Stimulated activated CD8-positive, alpha-beta memory T cell treated with anti-CD3 and anti-CD28 coated beads, Interleukin-15, amount 100 ng/mL, for 4 hours (primary cell): Measurements from ENCODE around the gene LAD1.

Experiments used
- DNase-seq, 2 donors: peaks; one replicate each; pipeline ENCODE4 v3.0.0-alpha.2; 2020; ENCODE audit warnings: low read depth in 2 of 2

Gene LAD1

GRCh38 chr1:201348211-201348566 is 50.9 kb downstream of the LAD1 start:
- no peak for DNase-seq

- DNase-seq = no peak
Measured at GRCh38 chr1:201347498-201348210, 51.5 kb downstream of the LAD1 start.

DNA sequence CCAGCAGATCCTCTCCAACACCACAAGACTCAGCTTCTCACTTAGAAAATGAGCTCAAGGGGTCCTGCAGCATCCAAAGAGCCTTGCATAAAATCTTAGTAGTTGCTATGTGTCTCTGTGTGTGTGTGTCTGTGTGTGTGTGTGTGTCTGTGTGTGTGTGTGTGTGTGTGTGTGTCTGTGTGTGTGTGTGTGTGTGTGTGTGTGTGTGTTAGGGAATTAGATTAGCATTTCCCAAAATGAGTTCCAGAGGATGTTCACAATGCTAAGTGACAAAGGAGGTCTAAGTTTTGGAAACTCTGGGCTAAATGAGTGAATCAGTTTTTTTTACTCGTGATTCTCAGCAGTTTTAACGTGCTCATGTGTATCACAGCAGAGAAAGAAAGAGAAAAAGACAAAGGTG is 52.1 kb downstream of the LAD1 start:
- DNase-seq = no peak

DNA sequence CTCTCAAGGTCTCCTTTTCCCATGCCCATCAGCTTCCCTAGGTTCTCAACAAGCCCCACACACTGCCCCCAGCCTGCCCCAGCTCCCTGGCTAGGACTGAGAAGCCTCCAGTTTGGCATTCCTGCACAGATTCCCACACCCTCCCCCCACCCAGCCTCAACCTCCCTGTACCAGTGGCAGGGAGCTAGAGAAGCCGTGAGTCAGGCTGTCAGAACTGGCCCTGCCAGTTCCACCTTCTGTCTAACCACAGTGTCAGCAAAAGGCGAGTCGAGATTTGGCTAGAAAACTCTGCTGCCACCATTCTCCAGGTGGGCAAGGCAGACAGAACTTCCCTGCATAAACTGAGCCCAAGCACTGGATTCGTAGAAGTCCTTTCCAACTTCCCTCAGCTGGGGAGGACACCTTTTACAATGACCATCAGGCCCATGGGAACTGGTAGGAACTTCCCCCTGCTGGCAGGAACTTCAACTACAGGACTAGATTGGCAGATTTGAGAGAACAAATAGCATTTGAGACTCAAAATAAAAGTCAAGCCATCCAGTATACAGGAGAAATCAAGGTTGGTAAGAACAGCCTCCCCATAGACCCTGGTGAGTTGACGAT is 52.7 kb downstream of the LAD1 start:
- no peak for DNase-seq

GRCh38 chr1:201345081-201345355 is 54.1 kb downstream of the LAD1 start:
- no peak for DNase-seq

DNA sequence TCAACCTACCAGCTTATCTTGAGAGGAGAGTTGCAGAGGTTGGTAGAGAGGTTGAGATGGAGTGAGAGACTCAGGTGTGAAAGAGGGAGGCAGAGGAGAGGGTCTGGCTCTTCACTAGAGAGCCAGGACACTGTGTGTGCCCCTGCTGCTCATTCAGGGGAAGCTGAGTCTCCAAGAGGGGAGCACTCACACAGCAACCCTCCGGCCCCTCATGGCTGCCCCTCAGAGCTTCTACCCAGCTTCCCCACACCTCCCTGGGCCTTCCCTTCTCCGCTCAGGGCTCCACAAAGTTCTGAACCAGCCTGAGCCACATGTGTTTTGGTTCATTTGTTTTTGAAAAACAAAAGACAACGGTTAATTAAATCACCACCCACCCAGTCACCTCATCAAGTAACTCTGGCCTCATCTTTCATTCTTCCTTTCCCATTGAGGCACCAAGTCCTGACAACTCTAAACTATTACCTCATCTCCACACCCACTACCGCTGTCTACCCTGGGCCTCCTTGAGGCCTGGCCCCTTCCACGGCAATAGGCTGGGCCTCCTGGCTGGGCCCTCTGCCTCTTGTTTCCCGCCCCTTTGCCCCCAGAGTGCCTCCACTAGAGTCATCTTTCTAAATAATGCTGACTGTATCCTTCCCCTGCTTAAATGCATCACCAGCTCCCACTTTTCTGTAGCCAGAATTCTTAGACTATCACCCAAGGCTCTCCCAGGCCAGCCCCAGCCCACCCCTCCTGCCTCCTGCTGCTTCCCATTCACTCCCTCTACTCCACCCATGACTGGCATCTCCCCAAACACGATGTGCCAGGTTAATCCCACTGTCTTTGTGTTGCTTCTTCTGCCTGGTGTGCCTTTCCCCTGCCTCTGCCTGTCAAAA is 54.7 kb downstream of the LAD1 start:
- DNase-seq = no peak

- no peak for DNase-seq
Measured at GRCh38 chr1:201341377-201341776, 57.7 kb downstream of the LAD1 start.

DNA sequence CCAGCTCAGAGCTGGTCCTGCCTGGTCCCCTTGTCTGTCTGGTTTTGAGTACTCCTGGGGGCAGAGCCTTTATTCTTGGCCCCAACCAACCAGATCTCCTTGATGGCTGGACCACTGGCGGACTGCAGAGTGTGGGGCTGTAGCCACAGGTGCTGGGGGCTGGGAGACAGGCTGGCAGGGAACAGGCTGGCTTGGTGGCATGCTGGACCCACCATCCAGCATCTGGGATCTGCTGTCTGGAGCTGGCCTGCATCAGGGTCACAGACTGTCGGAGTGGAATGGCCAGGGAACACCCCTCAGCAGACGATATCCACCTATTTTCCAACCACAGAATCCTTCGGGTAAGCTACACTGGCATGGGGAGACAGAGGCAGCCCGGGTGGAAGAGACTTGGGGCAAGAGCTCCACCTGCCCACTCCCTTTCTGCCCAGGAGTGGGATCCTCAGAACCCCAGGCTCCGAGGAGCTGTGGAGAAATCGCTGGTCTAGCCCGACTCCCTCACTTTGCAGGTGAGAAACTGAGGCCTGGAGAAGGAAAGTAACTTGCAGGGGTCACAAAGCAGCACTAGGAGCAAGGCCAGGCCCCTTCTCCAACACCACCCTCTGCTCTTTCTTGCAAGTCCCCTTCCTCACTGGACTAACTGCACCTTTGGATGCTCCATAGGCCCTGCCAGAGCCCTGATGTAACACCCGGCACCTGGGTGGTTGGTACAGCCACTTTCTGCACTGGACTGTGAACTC is 62.2 kb downstream of the LAD1 start:
- no peak for DNase-seq

DNA sequence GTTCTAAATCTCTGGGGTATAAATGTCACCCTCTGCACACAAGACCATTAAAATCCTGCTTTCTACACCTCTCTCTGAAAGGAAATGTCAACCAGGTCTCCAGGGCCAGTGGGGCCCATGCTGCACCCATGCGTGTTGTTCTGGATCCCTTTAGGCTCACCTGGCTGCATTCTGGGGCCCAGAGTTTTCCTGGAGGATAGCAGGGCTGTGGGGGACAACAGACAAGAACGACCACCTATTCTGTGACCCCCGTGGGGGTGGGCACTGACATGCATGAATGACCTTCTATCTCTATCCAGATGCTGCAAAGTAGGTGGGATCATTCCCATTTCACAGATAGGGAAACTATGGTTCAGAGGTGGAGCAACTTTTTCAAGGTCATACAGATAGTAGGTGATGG is 63.2 kb downstream of the LAD1 start:
- no peak for DNase-seq

DNA sequence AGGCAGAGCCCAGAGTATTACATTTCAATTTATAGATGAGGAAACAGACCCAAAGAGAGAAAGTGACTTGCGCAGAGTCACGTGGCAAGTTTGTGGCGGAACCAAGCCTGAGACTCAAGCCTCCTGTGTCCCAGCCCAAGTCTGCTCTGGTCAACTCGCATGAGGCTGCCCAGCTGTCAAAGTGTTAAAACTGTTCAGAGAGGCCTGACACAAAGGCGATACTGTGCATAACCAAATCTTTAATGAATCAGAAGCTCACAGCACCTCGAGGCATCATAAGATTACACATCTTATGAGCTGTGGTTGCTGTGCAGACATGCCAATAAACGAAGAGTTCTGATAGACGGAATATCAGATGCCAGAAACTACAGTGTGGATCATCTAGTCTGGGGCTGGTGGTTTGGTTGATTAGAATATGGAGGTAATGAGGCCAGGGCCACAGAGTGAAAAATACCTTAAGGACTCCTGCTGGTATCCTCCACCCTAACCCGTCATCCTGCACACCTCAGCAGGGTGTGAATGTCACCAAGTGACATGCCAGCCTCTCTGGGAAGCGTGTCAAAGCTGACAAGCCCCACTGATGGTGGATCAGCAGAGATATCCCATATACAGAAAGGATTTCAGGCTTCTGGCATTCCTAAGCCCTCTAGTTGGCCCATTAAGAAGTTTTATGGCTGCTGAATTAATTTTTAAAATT is 63.8 kb downstream of the LAD1 start:
- no peak for DNase-seq

DNA sequence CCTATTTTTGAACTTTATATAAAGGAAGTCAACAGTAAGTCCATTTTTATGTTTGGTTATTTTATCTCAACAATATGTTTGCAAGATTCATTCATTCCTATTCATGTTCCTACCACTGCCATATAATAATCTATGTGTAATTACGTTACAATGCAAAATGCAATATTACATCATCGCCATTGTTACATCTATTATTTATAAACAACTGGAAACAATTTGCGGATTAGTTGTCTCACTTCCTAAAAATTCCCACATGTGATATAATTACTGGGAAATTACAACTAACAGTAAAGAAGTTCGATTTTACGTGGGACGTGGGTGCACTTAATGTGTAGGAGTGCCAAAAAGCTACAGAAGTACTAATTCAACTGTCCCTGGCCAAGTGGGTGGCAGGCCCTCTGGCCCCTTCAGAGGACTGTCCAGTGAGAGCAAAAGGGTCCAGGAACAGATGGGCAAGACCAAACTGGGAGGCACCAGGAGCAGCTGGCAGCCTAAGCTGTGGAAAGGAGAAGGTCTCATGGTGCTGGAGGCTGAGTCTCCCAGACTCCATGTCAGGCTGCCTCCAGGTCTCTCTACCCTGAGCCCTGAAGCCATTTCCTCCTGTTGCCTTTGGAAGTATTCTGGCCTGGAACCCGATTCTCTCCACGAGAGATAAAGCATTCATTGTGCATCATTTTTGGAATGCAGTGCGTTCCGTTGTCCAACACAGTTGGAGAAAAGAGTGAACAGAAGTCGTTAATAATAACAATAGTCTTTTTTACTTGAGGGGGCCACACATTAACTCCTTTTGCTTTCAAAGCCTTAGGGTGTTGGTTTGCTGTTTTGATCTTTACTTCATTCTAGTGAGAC is 64.6 kb downstream of the LAD1 start:
- DNase-seq = no peak

DNA sequence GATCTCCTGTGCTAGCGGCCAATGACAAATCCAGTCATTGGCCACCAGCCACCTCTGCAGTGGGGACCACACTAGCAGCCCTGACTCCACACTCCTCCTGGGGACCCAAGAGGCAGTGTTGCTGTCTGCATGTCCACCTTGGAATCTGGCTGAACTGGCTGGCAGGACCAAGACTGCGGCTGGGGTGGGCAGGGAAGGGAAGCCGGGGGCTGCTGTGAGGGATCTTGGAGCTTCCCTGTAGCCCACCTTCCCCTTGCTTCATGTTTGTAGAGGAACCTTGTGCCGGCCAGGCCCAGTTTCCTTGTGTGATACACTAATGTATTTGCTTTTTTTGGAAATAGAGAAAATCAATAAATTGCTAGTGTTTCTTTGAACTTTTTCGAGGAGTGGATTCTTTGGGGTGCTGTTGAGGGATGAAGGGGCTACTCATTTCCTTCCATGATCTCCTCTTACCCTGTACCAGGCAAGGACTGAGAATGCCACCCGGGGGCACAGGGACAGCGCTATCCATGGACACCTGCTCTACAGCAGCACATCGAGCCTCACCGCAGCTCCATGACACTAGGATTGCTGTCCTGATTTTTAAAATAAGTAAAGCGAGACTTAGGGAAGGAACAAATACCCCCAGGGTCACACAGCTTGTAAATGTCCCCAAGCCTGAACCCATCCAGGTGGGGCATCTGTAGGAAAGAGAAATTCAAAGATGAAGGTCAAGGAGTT is 66.3 kb downstream of the LAD1 start:
- DNase-seq = no peak

DNA sequence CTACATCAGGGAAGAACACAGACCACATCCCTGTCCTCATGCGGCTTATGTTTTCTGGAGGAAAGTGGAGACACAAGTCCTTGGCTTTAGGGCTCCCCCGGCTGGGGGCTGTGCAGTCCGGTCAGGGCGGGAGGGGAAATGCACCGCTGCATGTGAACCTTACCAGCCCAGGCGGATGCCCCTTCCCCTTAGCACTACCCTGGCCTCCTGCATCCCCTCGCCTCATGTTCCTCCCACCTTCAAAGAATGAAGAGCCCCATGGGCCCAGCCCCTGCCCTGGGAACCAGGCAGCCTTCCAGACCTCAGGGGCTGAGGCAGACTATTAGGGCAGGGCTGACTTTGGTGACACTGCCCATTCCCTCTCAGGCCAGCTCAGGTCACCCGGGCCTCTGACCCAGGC is 67.1 kb downstream of the LAD1 start:
- DNase-seq = no peak

- DNase-seq = no peak
Measured at GRCh38 chr1:201331166-201331565, 68.0 kb downstream of the LAD1 start.
